ENCODE results near the gene CAMKK2.
A peak's percentile ranks its signal among the peaks of the same experiment; 100 is the strongest.
"Not testable (repeated sequence)": the region's sequence is repeated elsewhere in the genome, so short reads cannot be mapped to it uniquely, and the experiment has no call there.

CAMKK2 gene

DNA sequence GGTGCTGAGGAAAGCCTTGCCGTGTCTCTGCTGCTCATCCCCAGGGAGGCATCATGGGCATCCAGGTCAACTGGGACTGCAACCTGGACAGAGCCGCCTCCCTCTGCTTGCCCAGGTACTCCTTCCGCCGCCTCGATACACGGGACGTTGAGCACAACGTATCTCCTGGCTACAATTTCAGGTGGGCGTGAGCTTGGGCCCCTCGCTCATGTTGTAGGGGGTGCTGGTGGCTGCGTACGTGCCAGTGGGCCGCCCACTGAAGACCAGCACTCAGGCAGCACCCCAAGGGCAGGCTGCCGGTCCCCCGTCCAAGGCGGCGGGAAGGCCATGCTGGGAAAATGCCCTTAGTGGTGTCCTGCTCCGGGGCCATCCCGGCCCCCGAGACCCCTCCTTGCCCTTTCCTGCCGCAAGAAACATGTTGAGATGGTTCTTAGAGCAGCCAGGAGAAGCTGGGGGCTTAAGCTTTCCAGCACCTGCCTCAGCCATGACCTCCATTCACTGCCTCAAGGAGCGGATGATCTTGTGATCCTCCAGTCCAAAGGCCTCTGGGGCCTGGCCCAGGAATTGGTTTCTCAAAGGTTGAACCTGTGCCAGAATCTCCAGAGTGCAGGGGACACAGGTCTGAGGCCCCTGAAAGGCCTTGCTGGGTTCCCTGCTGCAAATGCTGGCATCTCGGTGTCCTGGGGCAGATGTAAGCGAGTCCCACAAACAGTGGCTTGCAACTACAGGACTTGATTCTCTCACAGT is 67.4 kb downstream of the CAMKK2 start:
- Histone ChIP-seq H3K27me3 (ENCODE audit: control insufficient read depth in 2 of 2, insufficient read depth in 2 of 2, low read length in 2 of 2) (no peaks in the 10 kb centered on the region), H3K4me1 (ENCODE audit: control insufficient read depth in 2 of 2, insufficient read depth in 2 of 2, low read length in 2 of 2) (peaks cover 14 to 17% of the 10 kb centered on the region in 2 donors), H3K4me3 (ENCODE audit: low read length in 2 of 2) (no peak overlapping the region), H3K9ac (ENCODE audit: low read depth in 1 of 2, low read length in 2 of 2) (no peak overlapping the region), H3K9me3 (ENCODE audit: control insufficient read depth in 2 of 2, low read length in 2 of 2) (no peaks in the 10 kb centered on the region), H3K27ac (ENCODE audit: low read depth in 2 of 2, low read length in 2 of 2) (no peak overlapping the region), H3K36me3 (ENCODE audit: control insufficient read depth in 2 of 2, insufficient read depth in 2 of 2, low read length in 2 of 2) (peaks cover 40 to 43% of the 10 kb centered on the region in 2 donors)

GRCh38 chr12:121227294-121227693 is 69.2 kb downstream of the CAMKK2 start:
- Histone ChIP-seq H3K9me3 (ENCODE audit: control insufficient read depth in 2 of 2, low read length in 2 of 2) (no peaks in the 10 kb centered on the region), H3K4me3 (ENCODE audit: low read length in 2 of 2) (no peak overlapping the region), H3K36me3 (ENCODE audit: control insufficient read depth in 2 of 2, insufficient read depth in 2 of 2, low read length in 2 of 2) (peaks cover 33 to 41% of the 10 kb centered on the region in 2 donors), H3K9ac (ENCODE audit: low read depth in 1 of 2, low read length in 2 of 2) (peak overlapping the region; percentile 63 to 66), H3K4me1 (ENCODE audit: control insufficient read depth in 2 of 2, insufficient read depth in 2 of 2, low read length in 2 of 2) (peaks cover 28 to 33% of the 10 kb centered on the region in 2 donors), H3K27me3 (ENCODE audit: control insufficient read depth in 2 of 2, insufficient read depth in 2 of 2, low read length in 2 of 2) (no peaks in the 10 kb centered on the region), H3K27ac (ENCODE audit: low read depth in 2 of 2, low read length in 2 of 2) (peak overlapping the region; percentile 91 to 92)

- Histone ChIP-seq H3K9ac (ENCODE audit: low read depth in 1 of 2, low read length in 2 of 2) (peak overlapping the region; percentile 63 to 66), H3K4me3 (ENCODE audit: low read length in 2 of 2) (peak overlapping the region in 1 of 2 donors; percentile 7), H3K27ac (ENCODE audit: low read depth in 2 of 2, low read length in 2 of 2) (peak overlapping the region; percentile 91 to 92), H3K36me3 (ENCODE audit: control insufficient read depth in 2 of 2, insufficient read depth in 2 of 2, low read length in 2 of 2) (peaks cover 29 to 39% of the 10 kb centered on the region in 2 donors), H3K4me1 (ENCODE audit: control insufficient read depth in 2 of 2, insufficient read depth in 2 of 2, low read length in 2 of 2) (peaks cover 28 to 33% of the 10 kb centered on the region in 2 donors)
- H3K27me3 ChIP-seq (ENCODE audit: control insufficient read depth in 2 of 2, insufficient read depth in 2 of 2, low read length in 2 of 2); H3K9me3 ChIP-seq (ENCODE audit: control insufficient read depth in 2 of 2, low read length in 2 of 2): not testable (repeated sequence)
Measured at GRCh38 chr12:121226871-121227270, 69.6 kb downstream of the CAMKK2 start.

DNA sequence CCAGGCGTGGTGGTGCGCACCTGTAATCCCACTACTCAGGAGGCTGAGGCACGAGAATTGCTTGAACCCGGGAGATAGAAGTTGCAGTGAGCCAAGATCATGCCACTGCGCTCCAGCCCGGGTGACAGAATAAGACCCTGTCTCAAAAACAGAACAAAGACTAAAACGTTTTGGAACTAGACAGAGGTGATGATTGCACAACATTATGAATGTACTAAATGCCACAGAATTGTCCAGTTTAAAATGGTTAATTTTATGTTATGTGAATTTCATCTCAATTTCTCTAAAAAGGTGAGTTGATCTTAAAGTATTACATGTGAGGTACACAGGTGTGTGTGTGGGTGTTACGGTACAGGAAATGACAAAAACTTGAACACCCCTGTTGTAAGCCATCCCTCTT is 70.1 kb downstream of the CAMKK2 start:
- peaks cover 28 to 33% of the 10 kb centered on the region in 2 donors for H3K4me1 ChIP-seq (ENCODE audit: control insufficient read depth in 2 of 2, insufficient read depth in 2 of 2, low read length in 2 of 2)
- H3K4me3 ChIP-seq (ENCODE audit: low read length in 2 of 2), result no peak overlapping the region
- H3K9me3 ChIP-seq (ENCODE audit: control insufficient read depth in 2 of 2, low read length in 2 of 2), result no peaks in the 10 kb centered on the region
- H3K9ac ChIP-seq (ENCODE audit: low read depth in 1 of 2, low read length in 2 of 2), result peak overlapping the region in 1 of 2 donors; percentile 2
- H3K27me3 ChIP-seq (ENCODE audit: control insufficient read depth in 2 of 2, insufficient read depth in 2 of 2, low read length in 2 of 2), result no peaks in the 10 kb centered on the region
- peaks cover 27 to 40% of the 10 kb centered on the region in 2 donors for H3K36me3 ChIP-seq (ENCODE audit: control insufficient read depth in 2 of 2, insufficient read depth in 2 of 2, low read length in 2 of 2)
- peak overlapping the region; percentile 91 to 92 for H3K27ac ChIP-seq (ENCODE audit: low read depth in 2 of 2, low read length in 2 of 2)

DNA sequence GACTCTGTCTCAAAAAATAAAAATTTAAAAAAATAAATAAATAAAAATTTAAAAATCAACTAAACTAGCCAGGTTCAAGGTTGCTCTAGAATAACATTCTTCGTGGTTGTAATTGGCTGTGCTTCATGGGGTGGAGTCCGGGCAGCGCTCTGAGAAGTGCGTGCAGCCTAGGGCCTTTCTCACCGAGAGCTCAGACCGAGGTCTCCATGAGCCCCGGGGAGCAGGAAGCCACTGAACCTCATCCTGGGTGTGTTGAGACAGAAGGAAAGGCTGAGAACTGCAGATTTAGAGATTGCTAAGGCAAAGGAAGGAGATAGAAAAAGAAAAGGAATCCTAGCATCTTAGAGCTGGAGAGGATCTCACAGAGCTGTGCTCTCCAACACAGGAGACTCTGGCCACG is 71.9 kb downstream of the CAMKK2 start:
- H3K27ac ChIP-seq (ENCODE audit: low read depth in 2 of 2, low read length in 2 of 2), result no peak overlapping the region
- H3K9me3 ChIP-seq (ENCODE audit: control insufficient read depth in 2 of 2, low read length in 2 of 2), result no peaks in the 10 kb centered on the region
- H3K27me3 ChIP-seq (ENCODE audit: control insufficient read depth in 2 of 2, insufficient read depth in 2 of 2, low read length in 2 of 2), result no peaks in the 10 kb centered on the region
- peak overlapping the region in 1 of 2 donors; percentile 14 for H3K9ac ChIP-seq (ENCODE audit: low read depth in 1 of 2, low read length in 2 of 2)
- H3K4me3 ChIP-seq (ENCODE audit: low read length in 2 of 2), result no peak overlapping the region
- peaks cover 26 to 42% of the 10 kb centered on the region in 2 donors for H3K36me3 ChIP-seq (ENCODE audit: control insufficient read depth in 2 of 2, insufficient read depth in 2 of 2, low read length in 2 of 2)
- H3K4me1 ChIP-seq (ENCODE audit: control insufficient read depth in 2 of 2, insufficient read depth in 2 of 2, low read length in 2 of 2), result peaks cover 25 to 33% of the 10 kb centered on the region in 2 donors

GRCh38 chr12:121223292-121224285 is 72.9 kb downstream of the CAMKK2 start:
- H3K36me3 ChIP-seq (ENCODE audit: control insufficient read depth in 2 of 2, insufficient read depth in 2 of 2, low read length in 2 of 2), result peaks cover 19 to 39% of the 10 kb centered on the region in 2 donors

GRCh38 chr12:121222847-121223246 is 73.7 kb downstream of the CAMKK2 start:
- Histone ChIP-seq H3K4me1 (ENCODE audit: control insufficient read depth in 2 of 2, insufficient read depth in 2 of 2, low read length in 2 of 2) (peaks cover 32 to 46% of the 10 kb centered on the region in 2 donors), H3K9ac (ENCODE audit: low read depth in 1 of 2, low read length in 2 of 2) (peak overlapping the region in 1 of 2 donors; percentile 0), H3K27me3 (ENCODE audit: control insufficient read depth in 2 of 2, insufficient read depth in 2 of 2, low read length in 2 of 2) (no peaks in the 10 kb centered on the region), H3K9me3 (ENCODE audit: control insufficient read depth in 2 of 2, low read length in 2 of 2) (no peaks in the 10 kb centered on the region), H3K36me3 (ENCODE audit: control insufficient read depth in 2 of 2, insufficient read depth in 2 of 2, low read length in 2 of 2) (peaks cover 17 to 35% of the 10 kb centered on the region in 2 donors), H3K4me3 (ENCODE audit: low read length in 2 of 2) (no peak overlapping the region), H3K27ac (ENCODE audit: low read depth in 2 of 2, low read length in 2 of 2) (peak overlapping the region; percentile 91 to 94)

More at GRCh38 chr12:121223292-121224285, 72.9 kb downstream of the CAMKK2 start:
- H3K9me3 ChIP-seq (ENCODE audit: control insufficient read depth in 2 of 2, low read length in 2 of 2), result no peaks in the 10 kb centered on the region
- peaks cover 26 to 41% of the 10 kb centered on the region in 2 donors for H3K4me1 ChIP-seq (ENCODE audit: control insufficient read depth in 2 of 2, insufficient read depth in 2 of 2, low read length in 2 of 2)
- H3K9ac ChIP-seq (ENCODE audit: low read depth in 1 of 2, low read length in 2 of 2), result peak overlapping the region; percentile 5 to 66
- H3K27ac ChIP-seq (ENCODE audit: low read depth in 2 of 2, low read length in 2 of 2), result peak overlapping the region; percentile 91 to 94
- H3K4me3 ChIP-seq (ENCODE audit: low read length in 2 of 2), result no peak overlapping the region
- H3K27me3 ChIP-seq (ENCODE audit: control insufficient read depth in 2 of 2, insufficient read depth in 2 of 2, low read length in 2 of 2), result no peaks in the 10 kb centered on the region

DNA sequence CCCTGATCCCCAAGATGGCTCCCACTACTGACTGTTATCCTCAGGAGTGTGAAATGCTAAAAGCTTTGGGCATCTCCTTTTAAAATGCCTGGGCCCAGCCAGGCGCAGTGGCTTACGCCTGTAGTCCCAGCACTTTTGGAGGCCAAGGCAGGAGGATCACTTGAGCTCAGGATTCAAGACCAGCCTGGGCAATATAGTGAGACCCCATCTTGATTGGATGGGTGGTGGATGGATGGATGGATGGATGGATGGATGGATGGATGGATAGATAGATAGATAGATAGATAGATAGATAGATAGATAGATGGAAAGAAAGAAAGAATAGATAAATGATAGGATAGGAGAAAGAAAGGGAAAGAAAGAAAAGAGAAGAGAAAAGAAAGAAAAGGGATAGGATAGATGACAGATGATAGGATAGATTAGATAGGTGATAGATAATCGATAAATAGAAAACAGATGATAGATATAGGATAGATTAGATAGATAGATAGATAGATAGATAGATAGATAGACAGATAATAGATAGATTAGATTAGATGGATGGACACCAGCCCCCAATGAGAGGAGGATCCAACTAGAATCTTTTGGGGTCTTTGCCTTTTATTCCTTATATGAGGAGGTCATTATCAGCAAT is 77.0 kb downstream of the CAMKK2 start:
- Histone ChIP-seq H3K9me3 (ENCODE audit: control insufficient read depth in 2 of 2, low read length in 2 of 2) (no peaks in the 10 kb centered on the region), H3K9ac (ENCODE audit: low read depth in 1 of 2, low read length in 2 of 2) (no peak overlapping the region), H3K27me3 (ENCODE audit: control insufficient read depth in 2 of 2, insufficient read depth in 2 of 2, low read length in 2 of 2) (no peaks in the 10 kb centered on the region), H3K4me1 (ENCODE audit: control insufficient read depth in 2 of 2, insufficient read depth in 2 of 2, low read length in 2 of 2) (peaks cover 36 to 64% of the 10 kb centered on the region in 2 donors), H3K36me3 (ENCODE audit: control insufficient read depth in 2 of 2, insufficient read depth in 2 of 2, low read length in 2 of 2) (peaks cover 13 to 31% of the 10 kb centered on the region in 2 donors), H3K27ac (ENCODE audit: low read depth in 2 of 2, low read length in 2 of 2) (peak overlapping the region in 1 of 2 donors; percentile 88), H3K4me3 (ENCODE audit: low read length in 2 of 2) (no peak overlapping the region)

- Histone ChIP-seq H3K9me3 (ENCODE audit: control insufficient read depth in 2 of 2, low read length in 2 of 2) (no peaks in the 10 kb centered on the region), H3K4me1 (ENCODE audit: control insufficient read depth in 2 of 2, insufficient read depth in 2 of 2, low read length in 2 of 2) (peaks cover 32 to 68% of the 10 kb centered on the region in 2 donors), H3K27me3 (ENCODE audit: control insufficient read depth in 2 of 2, insufficient read depth in 2 of 2, low read length in 2 of 2) (no peaks in the 10 kb centered on the region), H3K9ac (ENCODE audit: low read depth in 1 of 2, low read length in 2 of 2) (peak overlapping the region; percentile 44 to 58), H3K36me3 (ENCODE audit: control insufficient read depth in 2 of 2, insufficient read depth in 2 of 2, low read length in 2 of 2) (peaks cover 11 to 27% of the 10 kb centered on the region in 2 donors), H3K27ac (ENCODE audit: low read depth in 2 of 2, low read length in 2 of 2) (peak overlapping the region; percentile 88 to 90), H3K4me3 (ENCODE audit: low read length in 2 of 2) (no peak overlapping the region)
Measured at GRCh38 chr12:121218588-121219352, 77.7 kb downstream of the CAMKK2 start.
